Skeletal muscle tissue (tissue), 4 donors: ENCODE data around the gene CASP10. TPM values are rescaled to one million over a fixed set of nuclear protein-coding genes. Genes with fewer than 3 reads are reported as not detected.
A peak's percentile ranks its signal among the peaks of the same experiment; 100 is the strongest.

Source experiments
- H3K27ac ChIP-seq: one replicate; pipeline ENCODE4 v1.7.0; 2013; ENCODE audit warnings: mild to moderate bottlenecking, low read depth, low read length, inconsistent platforms
- H3K27me3 ChIP-seq, 3 donors: one replicate each; pipeline ENCODE4 v1.7.0; 2013; ENCODE audit warnings: low read length in 3 of 3; ENCODE audit not compliant: control insufficient read depth in 3 of 3, insufficient read depth in 3 of 3
- H3K36me3 ChIP-seq, 3 donors: one replicate each; pipeline ENCODE4 v1.7.0; 2013; ENCODE audit warnings: low read length in 3 of 3; ENCODE audit not compliant: control insufficient read depth in 3 of 3, insufficient read depth in 3 of 3
- H3K4me1 ChIP-seq, 3 donors: one replicate each; pipeline ENCODE4 v1.7.0; 2013; ENCODE audit warnings: low read length in 3 of 3, mild to moderate bottlenecking in 3 of 3; ENCODE audit not compliant: control insufficient read depth in 3 of 3, insufficient read depth in 3 of 3
- H3K4me3 ChIP-seq, 3 donors: one replicate each; pipeline ENCODE4 v1.7.0; 2013; ENCODE audit warnings: low read length in 3 of 3
- H3K9ac ChIP-seq, 3 donors: one replicate each; pipeline ENCODE4 v1.7.0; 2013; ENCODE audit warnings: low read length in 3 of 3, mild to moderate bottlenecking in 3 of 3, moderate library complexity in 2 of 3, low read depth in 1 of 3
- H3K9me3 ChIP-seq, 3 donors: one replicate each; pipeline ENCODE4 v1.7.0; 2013; ENCODE audit warnings: low read length in 3 of 3; ENCODE audit not compliant: control insufficient read depth in 3 of 3
- total RNA-seq: library from RNA; depleted of rRNA; stranded (reverse); fragments of >200 nt; gene quantifications from one replicate; pipeline ENCODE4 v1.2.3, GENCODE V29; 2014
- donor health status: Osteomylitis.

Gene CASP10
- total RNA-seq, 1 donor from 2014 or later, result 16.2 TPM

- no peak overlapping the region for H3K9ac ChIP-seq
- H3K9me3 ChIP-seq, result no peaks in the 10 kb centered on the region
- H3K4me1 ChIP-seq, result peaks cover 9% of the 10 kb centered on the region in 3 donors
- no peaks in the 10 kb centered on the region for H3K27me3 ChIP-seq
- no peak overlapping the region for H3K4me3 ChIP-seq
- no peak overlapping the region for H3K27ac ChIP-seq
- H3K36me3 ChIP-seq, result no peaks in the 10 kb centered on the region
Observed at GRCh38 chr2:201255408-201256033, 72.6 kb downstream of the CASP10 start.

GRCh38 chr2:201256082-201256481 is 73.1 kb downstream of the CASP10 start:
- Histone ChIP-seq H3K9ac (no peak overlapping the region), H3K27ac (no peak overlapping the region), H3K4me3 (no peak overlapping the region), H3K4me1 (peaks cover 9% of the 10 kb centered on the region in 3 donors), H3K27me3 (no peaks in the 10 kb centered on the region), H3K36me3 (no peaks in the 10 kb centered on the region), H3K9me3 (no peaks in the 10 kb centered on the region)

GRCh38 chr2:201257381-201257955 is 74.5 kb downstream of the CASP10 start:
- peak overlapping the region; percentile 71 to 92 (median 85) for H3K9ac ChIP-seq
- peak overlapping the region; percentile 82 for H3K27ac ChIP-seq
- no peaks in the 10 kb centered on the region for H3K9me3 ChIP-seq
- peaks cover 9% of the 10 kb centered on the region in 3 donors for H3K4me1 ChIP-seq
- H3K36me3 ChIP-seq, result no peaks in the 10 kb centered on the region
- H3K27me3 ChIP-seq, result no peaks in the 10 kb centered on the region
- peak overlapping the region; percentile 79 to 96 (median 89) for H3K4me3 ChIP-seq

- peak overlapping the region; percentile 82 for H3K27ac ChIP-seq
- H3K9ac ChIP-seq, result peak overlapping the region; percentile 71 to 92 (median 85)
- no peaks in the 10 kb centered on the region for H3K27me3 ChIP-seq
- H3K36me3 ChIP-seq, result no peaks in the 10 kb centered on the region
- peaks cover 9% of the 10 kb centered on the region in 3 donors for H3K4me1 ChIP-seq
- no peaks in the 10 kb centered on the region for H3K9me3 ChIP-seq
- H3K4me3 ChIP-seq, result peak overlapping the region; percentile 79 to 96 (median 89)
Observed at GRCh38 chr2:201257956-201258665, 75.2 kb downstream of the CASP10 start.

- Histone ChIP-seq H3K27ac (peak overlapping the region; percentile 82), H3K27me3 (no peaks in the 10 kb centered on the region), H3K9ac (peak overlapping the region; percentile 71 to 92 (median 85)), H3K36me3 (no peaks in the 10 kb centered on the region), H3K4me1 (peaks cover 9% of the 10 kb centered on the region in 3 donors), H3K9me3 (no peaks in the 10 kb centered on the region), H3K4me3 (peak overlapping the region; percentile 79 to 96 (median 89))
Observed at GRCh38 chr2:201258666-201259615, 76.0 kb downstream of the CASP10 start.

- Histone ChIP-seq H3K27ac (peak within 1 kb of the TSS; percentile 4), H3K4me3 (peak within 1 kb of the TSS in 1 of 3 donors; percentile 96), H3K9me3 (no peaks in the 10 kb centered on the region)
Observed at GRCh38 chr2:201260302-201260800, 77.4 kb downstream of the CASP10 start, which contains the start of gene CASP8. Gene CASP8, plus strand, starts transcription at chr2:201260536. Its CDS starts 5,951 bp downstream, at chr2:201266487.

GRCh38 chr2:201261471-201261870 is 78.5 kb downstream of the CASP10 start:
- peaks cover 9% of the 10 kb centered on the region in 3 donors for H3K4me1 ChIP-seq
- no peak overlapping the region for H3K4me3 ChIP-seq

More at GRCh38 chr2:201260302-201260800, 77.4 kb downstream of the CASP10 start, which contains the start of gene CASP8:
- H3K36me3 ChIP-seq, result no peaks in the 10 kb centered on the region
- H3K9ac ChIP-seq, result peak within 1 kb of the TSS in 1 of 3 donors; percentile 2
- H3K27me3 ChIP-seq, result no peaks in the 10 kb centered on the region
- peaks cover 9% of the 10 kb centered on the region in 3 donors for H3K4me1 ChIP-seq

GRCh38 chr2:201261906-201262305 is 79.0 kb downstream of the CASP10 start:
- Histone ChIP-seq H3K4me1 (peaks cover 9% of the 10 kb centered on the region in 3 donors), H3K27me3 (no peaks in the 10 kb centered on the region), H3K4me3 (no peak overlapping the region), H3K36me3 (peaks cover 0 to 2% (median 0%) of the 10 kb centered on the region in 3 donors), H3K9me3 (no peaks in the 10 kb centered on the region), H3K9ac (no peak overlapping the region), H3K27ac (no peak overlapping the region)

More at GRCh38 chr2:201261471-201261870, 78.5 kb downstream of the CASP10 start:
- peaks cover 0 to under 1% (median 0%) of the 10 kb centered on the region in 3 donors for H3K36me3 ChIP-seq
- H3K27ac ChIP-seq, result no peak overlapping the region
- H3K9ac ChIP-seq, result no peak overlapping the region
- H3K9me3 ChIP-seq, result no peaks in the 10 kb centered on the region
- no peaks in the 10 kb centered on the region for H3K27me3 ChIP-seq

GRCh38 chr2:201262718-201263117 is 79.8 kb downstream of the CASP10 start:
- Histone ChIP-seq H3K4me3 (no peak overlapping the region), H3K9me3 (no peaks in the 10 kb centered on the region), H3K4me1 (peaks cover 9% of the 10 kb centered on the region in 3 donors), H3K9ac (no peak overlapping the region), H3K27ac (no peak overlapping the region), H3K36me3 (peaks cover 0 to 2% (median 0%) of the 10 kb centered on the region in 3 donors), H3K27me3 (no peaks in the 10 kb centered on the region)
